Effector memory CD4-positive, alpha-beta T cell (primary cell): ENCODE measurements around the gene MBNL3.

Source experiments
- DNase-seq, 3 donors: peaks; one replicate each; pipeline ENCODE4 v3.0.0-alpha.2; 2020
- H3K27ac ChIP-seq: 2 replicates; pipeline ENCODE4 v1.7.0; 2013; ENCODE audit warnings: mild to moderate bottlenecking, low read length, moderate library complexity; ENCODE audit not compliant: insufficient read depth, poor library complexity, severe bottlenecking
- H3K27me3 ChIP-seq: replicated peaks from 2 replicates; pipeline ENCODE4 v1.7.0; 2013; ENCODE audit warnings: mild to moderate bottlenecking, low read length; ENCODE audit not compliant: insufficient read depth, control insufficient read depth, poor library complexity, severe bottlenecking
- H3K36me3 ChIP-seq: 2 replicates; pipeline ENCODE4 v1.7.0; 2013; ENCODE audit warnings: mild to moderate bottlenecking, low read length, moderate library complexity; ENCODE audit not compliant: control insufficient read depth, insufficient read depth
- H3K4me1 ChIP-seq: 2 replicates; pipeline ENCODE4 v1.7.0; 2013; ENCODE audit warnings: low read length, mild to moderate bottlenecking; ENCODE audit not compliant: control insufficient read depth, insufficient read depth, poor library complexity, severe bottlenecking
- H3K4me3 ChIP-seq: 2 replicates; pipeline ENCODE4 v1.7.0; 2013; ENCODE audit warnings: low read length, low read depth, mild to moderate bottlenecking; ENCODE audit not compliant: insufficient read depth, poor library complexity, severe bottlenecking
- H3K9me3 ChIP-seq: 2 replicates; pipeline ENCODE4 v1.7.0; 2013; ENCODE audit warnings: mild to moderate bottlenecking, low read length, moderate library complexity; ENCODE audit not compliant: control insufficient read depth
- total RNA-seq, 3 donors: gene quantifications; one replicate each; lab custom pipeline; 2026; lab: John Stamatoyannopoulos, UW

MBNL3 gene, protein sequence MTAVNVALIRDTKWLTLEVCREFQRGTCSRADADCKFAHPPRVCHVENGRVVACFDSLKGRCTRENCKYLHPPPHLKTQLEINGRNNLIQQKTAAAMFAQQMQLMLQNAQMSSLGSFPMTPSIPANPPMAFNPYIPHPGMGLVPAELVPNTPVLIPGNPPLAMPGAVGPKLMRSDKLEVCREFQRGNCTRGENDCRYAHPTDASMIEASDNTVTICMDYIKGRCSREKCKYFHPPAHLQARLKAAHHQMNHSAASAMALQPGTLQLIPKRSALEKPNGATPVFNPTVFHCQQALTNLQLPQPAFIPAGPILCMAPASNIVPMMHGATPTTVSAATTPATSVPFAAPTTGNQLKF
- total RNA-seq: 65.5 to 87.7 (median 72.0) reads per million in 3 donors

DNA sequence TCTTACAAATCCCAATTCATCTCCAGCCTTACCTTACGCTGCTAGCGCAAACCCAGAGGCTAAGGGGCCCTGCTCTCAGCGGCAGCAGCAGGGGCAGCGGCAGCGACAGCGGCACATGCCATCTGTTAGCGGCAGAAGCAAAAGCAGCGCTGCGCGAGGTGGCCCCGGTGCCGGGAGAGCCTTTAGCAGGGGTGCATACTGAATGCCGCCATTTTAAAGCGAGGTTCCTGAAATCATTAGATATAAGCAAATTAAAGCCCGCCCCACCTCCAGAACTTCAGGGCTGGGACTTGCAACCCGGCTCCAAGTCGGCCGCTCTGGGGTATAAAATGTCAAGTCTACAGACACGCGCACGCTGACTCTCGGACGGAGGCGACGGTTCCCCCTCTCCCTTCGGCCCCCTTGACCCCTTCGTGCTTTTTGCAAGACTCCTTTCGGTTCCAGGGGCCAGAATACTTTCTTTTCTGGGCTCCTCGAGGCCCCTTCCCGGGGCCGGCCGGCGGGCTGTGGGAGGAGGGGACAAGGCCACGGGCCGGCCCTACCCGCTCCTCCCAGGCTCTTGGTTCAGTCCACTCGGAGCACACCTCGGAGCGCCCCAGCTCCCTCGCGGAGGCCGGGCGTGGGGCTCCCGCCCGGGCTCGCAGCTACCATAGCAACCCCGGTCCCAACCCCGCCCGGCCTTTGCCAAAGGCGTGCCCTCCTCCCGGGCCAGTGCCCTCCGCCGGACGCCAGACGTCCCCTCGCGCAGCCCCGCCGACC, at the start of gene MBNL3:
Gene MBNL3, minus strand, starts transcription at position 220 of the 759 bp plus-strand sequence. CDS start 49,427 bp downstream, outside the sequence.
- Histone ChIP-seq H3K9me3 (no peaks in the 10 kb centered on the region), H3K4me3 (peak within 1 kb of the TSS; percentile 78), H3K4me1 (no peaks in the 10 kb centered on the region), H3K27ac (peak within 1 kb of the TSS; percentile 79), H3K27me3 (no peaks in the 10 kb centered on the region), H3K36me3 (no peaks in the 10 kb centered on the region)
- DNase-seq: peak; percentile 43 to 58 (median 51)

DNA sequence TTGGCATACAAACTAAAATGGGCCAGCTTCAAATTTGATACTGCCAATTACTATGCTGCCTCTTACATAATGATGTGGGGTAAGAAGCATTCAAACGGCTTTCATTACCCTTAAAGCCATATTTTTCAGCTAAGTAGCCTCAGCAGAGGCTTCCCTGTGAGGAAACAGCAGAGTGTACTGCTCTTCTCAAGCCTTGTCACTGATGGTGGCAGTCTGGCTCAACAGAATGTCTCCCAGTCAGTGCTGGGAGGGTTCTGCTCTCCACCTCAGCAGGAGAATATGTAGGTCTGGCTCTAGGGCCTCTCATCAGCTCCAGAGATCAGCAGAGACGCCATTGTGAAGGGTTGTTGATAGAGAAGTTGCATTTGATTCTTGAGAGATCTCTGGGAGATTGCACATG, 44.6 kb upstream of the MBNL3 start:
- H3K27ac ChIP-seq: no peak overlapping the region
- H3K36me3 ChIP-seq: no peaks in the 10 kb centered on the region
- H3K4me1 ChIP-seq: no peaks in the 10 kb centered on the region
- no peaks in the 10 kb centered on the region for H3K27me3 ChIP-seq
- DNase-seq: no peak
- H3K4me3 ChIP-seq: no peak overlapping the region
- H3K9me3 ChIP-seq: no peaks in the 10 kb centered on the region

DNA sequence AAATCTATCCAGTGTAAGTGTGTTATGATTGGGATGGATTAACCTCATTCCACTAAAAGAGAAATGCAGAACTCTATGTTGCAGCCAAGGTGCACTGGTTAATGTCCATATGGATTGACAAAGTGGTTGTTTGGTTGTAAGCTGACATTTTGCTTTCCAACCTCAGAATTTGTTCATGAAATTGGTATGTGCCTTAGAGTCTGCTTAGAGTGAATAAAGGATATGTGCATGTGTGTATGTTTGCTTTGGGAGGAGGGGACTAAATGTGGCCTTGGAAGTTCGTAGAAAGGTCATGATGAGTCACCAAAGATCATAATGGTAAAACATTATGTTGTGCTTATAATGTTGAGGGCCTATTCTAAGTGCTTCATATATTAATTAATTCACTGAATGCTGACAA, 44.1 kb upstream of the MBNL3 start:
- Histone ChIP-seq H3K27me3 (no peaks in the 10 kb centered on the region), H3K27ac (no peak overlapping the region), H3K4me1 (no peaks in the 10 kb centered on the region), H3K4me3 (no peak overlapping the region), H3K36me3 (no peaks in the 10 kb centered on the region), H3K9me3 (no peaks in the 10 kb centered on the region)
- no peak for DNase-seq

DNA sequence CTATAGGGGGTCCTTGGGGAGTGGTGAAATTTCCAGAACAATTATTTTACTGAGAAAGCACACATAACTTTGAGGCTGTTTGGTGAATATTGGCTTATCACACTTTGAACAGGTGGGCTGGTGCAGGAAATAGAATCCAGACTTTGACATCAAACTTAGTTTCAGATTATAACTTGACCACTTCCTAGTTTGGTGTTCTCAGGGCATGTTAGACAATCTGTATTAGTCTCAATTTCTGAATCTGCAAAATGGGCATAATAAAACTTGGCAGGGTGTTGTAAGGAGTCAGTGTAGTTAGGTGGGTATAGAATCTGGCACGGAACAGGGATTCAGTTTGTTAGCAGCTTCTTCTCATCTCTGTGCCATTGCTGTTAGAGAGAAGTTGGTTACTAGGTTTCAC, 43.3 kb upstream of the MBNL3 start:
- no peaks in the 10 kb centered on the region for H3K4me1 ChIP-seq
- no peaks in the 10 kb centered on the region for H3K9me3 ChIP-seq
- no peaks in the 10 kb centered on the region for H3K36me3 ChIP-seq
- H3K27me3 ChIP-seq: no peaks in the 10 kb centered on the region
- no peak overlapping the region for H3K27ac ChIP-seq
- no peak for DNase-seq
- no peak overlapping the region for H3K4me3 ChIP-seq

DNA sequence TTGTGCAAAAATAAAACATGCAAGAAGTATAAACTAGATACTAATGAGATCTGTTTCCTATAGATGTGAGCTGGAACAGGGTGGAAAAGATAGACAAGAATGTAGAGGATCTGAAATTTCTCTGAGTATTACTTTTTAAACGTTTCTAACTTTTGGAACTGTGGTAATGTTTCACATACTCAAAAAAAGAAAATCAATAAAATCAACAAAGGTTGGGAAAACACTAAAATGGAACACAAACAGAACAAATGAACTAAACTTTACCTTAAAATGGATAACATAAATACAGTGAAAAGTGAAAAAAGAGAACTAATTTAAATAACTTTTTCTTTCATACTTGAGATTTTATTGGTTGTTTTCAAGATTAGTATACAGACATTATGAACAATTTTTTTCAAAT, 32.0 kb upstream of the MBNL3 start:
- no peaks in the 10 kb centered on the region for H3K36me3 ChIP-seq
- H3K4me1 ChIP-seq: no peaks in the 10 kb centered on the region
- no peaks in the 10 kb centered on the region for H3K9me3 ChIP-seq
- no peak for DNase-seq
- H3K27me3 ChIP-seq: no peaks in the 10 kb centered on the region
- no peak overlapping the region for H3K4me3 ChIP-seq
- H3K27ac ChIP-seq: no peak overlapping the region

DNA sequence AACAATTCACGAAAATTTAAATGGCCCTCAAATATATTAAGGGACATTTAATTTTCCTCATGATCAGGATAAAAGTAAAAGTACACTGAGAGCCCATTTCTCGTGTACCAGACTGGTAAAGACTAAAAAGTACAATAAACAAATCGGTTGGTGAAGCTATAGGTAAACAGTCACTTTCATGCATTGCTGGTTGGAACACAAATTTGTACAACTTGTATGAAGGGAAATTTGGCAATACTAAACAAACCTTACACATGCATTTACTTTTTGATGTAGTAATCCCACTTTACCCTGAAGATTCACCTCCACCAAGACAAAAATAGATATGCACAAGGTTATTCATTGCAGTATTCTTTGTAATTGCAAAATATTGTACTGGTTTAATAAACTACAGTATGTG, 31.4 kb upstream of the MBNL3 start:
- no peak for DNase-seq
- no peaks in the 10 kb centered on the region for H3K36me3 ChIP-seq
- no peak overlapping the region for H3K27ac ChIP-seq
- no peaks in the 10 kb centered on the region for H3K9me3 ChIP-seq
- H3K4me1 ChIP-seq: no peaks in the 10 kb centered on the region
- H3K27me3 ChIP-seq: no peaks in the 10 kb centered on the region
- H3K4me3 ChIP-seq: no peak overlapping the region

DNA sequence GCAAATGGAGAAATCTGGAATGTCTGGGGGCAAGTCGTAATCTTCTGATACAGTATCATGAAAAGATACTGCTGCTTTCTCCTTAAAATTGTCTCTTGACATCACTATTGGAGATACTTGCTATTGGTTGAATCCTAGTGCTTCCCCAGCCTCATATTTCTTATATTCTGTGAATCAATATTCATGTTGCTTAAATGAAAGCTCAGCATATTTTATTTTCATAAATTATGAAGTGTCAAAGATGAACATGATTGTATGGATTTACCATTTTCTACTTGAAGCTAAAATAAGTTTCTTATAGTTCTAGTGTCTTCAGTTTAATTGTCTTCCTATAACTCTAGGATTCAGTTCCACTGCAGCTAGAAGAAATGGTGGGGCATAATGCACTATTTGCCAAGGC, 29.6 kb upstream of the MBNL3 start:
- no peaks in the 10 kb centered on the region for H3K36me3 ChIP-seq
- H3K27ac ChIP-seq: no peak overlapping the region
- DNase-seq: no peak
- no peaks in the 10 kb centered on the region for H3K4me1 ChIP-seq
- no peak overlapping the region for H3K4me3 ChIP-seq
- no peaks in the 10 kb centered on the region for H3K27me3 ChIP-seq
- no peaks in the 10 kb centered on the region for H3K9me3 ChIP-seq

DNA sequence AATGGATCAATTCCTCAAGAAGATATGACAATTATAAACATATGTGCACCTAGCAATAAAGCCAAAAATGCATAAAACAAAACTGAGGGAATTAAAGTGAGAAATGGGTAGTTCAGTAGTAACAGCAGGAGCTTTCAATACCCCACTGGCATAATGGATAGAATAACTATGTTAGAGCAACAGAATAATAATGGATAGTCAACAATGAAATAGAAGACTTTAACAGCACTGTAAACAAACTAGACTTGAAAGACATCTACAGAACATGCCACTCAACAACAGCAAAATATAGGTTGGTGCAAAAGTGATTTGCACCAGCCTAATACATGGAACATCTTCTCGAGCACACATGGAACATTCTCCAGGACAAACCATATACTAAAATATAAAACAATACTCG, 20.0 kb upstream of the MBNL3 start:
- DNase-seq: no peak
- Histone ChIP-seq H3K4me1 (no peaks in the 10 kb centered on the region), H3K36me3 (no peaks in the 10 kb centered on the region), H3K4me3 (no peak overlapping the region), H3K27me3 (no peaks in the 10 kb centered on the region), H3K27ac (no peak overlapping the region), H3K9me3 (no peaks in the 10 kb centered on the region)

DNA sequence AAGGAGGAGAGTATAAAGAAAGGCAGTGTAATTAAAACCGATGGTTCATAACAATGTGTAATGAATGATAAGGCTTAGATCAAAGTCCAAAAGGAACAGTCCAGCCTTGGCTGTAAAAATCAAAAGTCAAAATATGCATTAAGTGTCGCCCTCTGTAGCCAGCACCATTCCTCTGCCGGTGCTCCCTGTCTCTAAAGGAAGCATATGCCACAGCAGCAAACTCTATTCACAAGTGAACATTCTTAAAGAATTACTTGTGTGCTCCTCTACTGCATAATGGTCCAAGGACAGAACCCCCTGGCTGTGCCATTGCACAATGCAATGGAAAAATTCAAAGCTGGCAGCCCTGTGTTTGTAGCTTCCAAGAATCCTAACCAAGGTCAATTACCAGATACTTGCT, 16.3 kb upstream of the MBNL3 start:
- Histone ChIP-seq H3K27ac (no peak overlapping the region), H3K27me3 (no peaks in the 10 kb centered on the region), H3K4me1 (no peaks in the 10 kb centered on the region), H3K9me3 (no peaks in the 10 kb centered on the region), H3K36me3 (no peaks in the 10 kb centered on the region), H3K4me3 (no peak overlapping the region)
- DNase-seq: no peak

DNA sequence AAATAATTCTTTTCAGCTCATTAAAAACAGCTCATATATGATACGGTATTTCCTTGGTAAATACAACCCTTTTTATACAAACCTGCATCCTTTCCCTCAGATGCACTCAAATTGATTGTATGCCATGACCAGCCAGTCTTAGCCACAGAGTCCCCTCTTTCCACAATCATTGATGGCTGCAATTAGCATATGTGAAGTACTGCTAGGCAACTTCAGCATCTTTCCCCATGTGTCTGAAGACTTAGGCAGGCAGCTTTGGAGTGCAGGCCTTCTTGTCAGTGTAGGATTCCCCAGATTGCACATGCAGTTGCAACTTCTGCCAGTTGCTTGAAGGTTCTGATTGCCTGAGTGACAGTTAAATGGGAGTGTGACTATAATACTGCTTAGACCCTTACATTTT, 15.6 kb upstream of the MBNL3 start:
- no peaks in the 10 kb centered on the region for H3K9me3 ChIP-seq
- no peaks in the 10 kb centered on the region for H3K4me1 ChIP-seq
- no peak overlapping the region for H3K4me3 ChIP-seq
- no peak for DNase-seq
- H3K27ac ChIP-seq: no peak overlapping the region
- no peaks in the 10 kb centered on the region for H3K27me3 ChIP-seq
- no peaks in the 10 kb centered on the region for H3K36me3 ChIP-seq
